Measurements from ENCODE around the gene AFAP1. TPM values are rescaled to one million over a fixed set of nuclear protein-coding genes. Genes with fewer than 3 reads are reported as not detected.
A peak's percentile ranks its signal among the peaks of the same experiment; 100 is the strongest.

The AFAP1 gene
- total RNA-seq, 4 donors from 2014 or later = 25.1 to 56.9 (median 26.4) TPM

DNA sequence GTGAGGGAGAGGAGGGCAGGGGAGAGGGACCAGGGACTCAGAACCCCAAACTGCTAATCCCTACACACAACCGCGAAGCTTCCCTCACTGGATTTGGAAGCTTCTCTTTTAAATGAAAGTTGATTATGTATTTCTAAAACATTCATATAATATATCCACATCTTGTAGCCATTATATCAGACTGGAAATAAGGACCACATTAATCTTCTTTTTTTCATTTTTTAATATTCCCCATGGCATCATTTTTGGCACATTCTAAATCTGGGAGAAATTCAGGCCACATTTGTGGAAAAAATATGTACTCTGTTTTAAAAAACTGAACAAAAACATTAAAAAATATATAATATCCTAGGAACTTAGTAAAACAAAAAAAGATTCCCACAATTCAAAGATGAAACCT lies 97.8 kb downstream of the AFAP1 start:
- intact Hi-C loops (cut with DNase I; ENCODE audit: low total_unique reads) (no loop called here), in situ Hi-C loops (cut with MboI; ENCODE audit: low pct_ligation_motif_present in 1 of 4, low pct_unique_long_range_greater_than_20kb in 1 of 4, low sequenced_read_pairs in 3 of 4) (no loop called here)
- 68 to 89% methylated on average over 2 of the region's 2 CpGs for WGBS, 2 donors (ENCODE audit: low coverage in 1 of 2)

DNA sequence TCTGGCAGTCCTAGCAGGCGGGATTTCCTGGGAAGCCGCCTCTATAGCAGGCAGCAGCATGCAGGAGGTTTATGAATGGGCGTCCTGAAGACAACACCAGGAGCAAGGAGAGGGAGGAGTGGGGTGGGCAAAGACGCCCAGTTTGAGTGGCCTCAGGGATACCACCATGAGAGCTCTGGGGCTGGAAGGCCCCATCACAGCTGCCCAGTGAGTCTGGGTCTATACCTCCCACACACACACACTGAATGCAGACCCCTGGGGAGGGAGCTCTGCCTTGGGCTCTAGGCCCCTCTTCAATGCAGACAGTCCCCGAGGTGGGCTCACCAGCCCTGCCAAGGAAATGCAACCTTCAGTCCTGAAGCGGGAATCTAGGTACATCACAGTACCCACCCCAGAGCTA lies 98.6 kb downstream of the AFAP1 start:
- TF ChIP-seq CTCF (IDR thresholded peaks at IDR 0.05) = no peak
- no peak for TF ChIP-seq POLR2A (IDR thresholded peaks at IDR 0.05)
- TF ChIP-seq EP300 (IDR thresholded peaks at IDR 0.05; ENCODE audit: low read depth) = no peak
- no peak for TF ChIP-seq POLR2AphosphoS5 (IDR thresholded peaks at IDR 0.05)
- no peak overlapping the region for H3K4me3 ChIP-seq
- H3K27me3 ChIP-seq = no peaks in the 10 kb centered on the region
- 90 to 100% methylated on average over 1 to 6 of the region's 6 CpGs for WGBS, 2 donors (ENCODE audit: low coverage in 1 of 2)
- in situ Hi-C loops (cut with MboI; ENCODE audit: low pct_ligation_motif_present in 1 of 4, low pct_unique_long_range_greater_than_20kb in 1 of 4, low sequenced_read_pairs in 3 of 4) = no loop called here
- H3K4me1 ChIP-seq = peaks cover 0 to 24% (median 8%) of the 10 kb centered on the region in 4 donors
- intact Hi-C loops (cut with DNase I; ENCODE audit: low total_unique reads) = no loop called here
- no peaks in the 10 kb centered on the region for H3K9me3 ChIP-seq
- H3K36me3 ChIP-seq = peaks cover 0 to 15% (median 5%) of the 10 kb centered on the region in 4 donors
- H3K27ac ChIP-seq = peak overlapping the region; percentile 17 to 89 (median 81)
- DNase-seq = no peak

More for the DNA sequence above, 97.8 kb downstream of the AFAP1 start:
- peaks cover 0 to 24% (median 8%) of the 10 kb centered on the region in 4 donors for H3K4me1 ChIP-seq
- H3K27me3 ChIP-seq = no peaks in the 10 kb centered on the region
- DNase-seq = no peak
- H3K9me3 ChIP-seq = no peaks in the 10 kb centered on the region
- H3K36me3 ChIP-seq = peaks cover 0 to 15% (median 5%) of the 10 kb centered on the region in 4 donors
- H3K27ac ChIP-seq = peak overlapping the region; percentile 80 to 89 (median 83)
- no peak overlapping the region for H3K4me3 ChIP-seq
- TF ChIP-seq EP300 (IDR thresholded peaks at IDR 0.05; ENCODE audit: low read depth) (no peak), POLR2AphosphoS5 (IDR thresholded peaks at IDR 0.05) (no peak), POLR2A (IDR thresholded peaks at IDR 0.05) (no peak), CTCF (IDR thresholded peaks at IDR 0.05) (no peak)

- Histone ChIP-seq H3K9me3 (no peaks in the 10 kb centered on the region), H3K4me1 (peaks cover 0 to 24% (median 8%) of the 10 kb centered on the region in 4 donors), H3K36me3 (peaks cover 0 to 15% (median 5%) of the 10 kb centered on the region in 4 donors), H3K4me3 (no peak overlapping the region), H3K27ac (no peak overlapping the region), H3K27me3 (no peaks in the 10 kb centered on the region)
- TF ChIP-seq POLR2A (IDR thresholded peaks at IDR 0.05) = no peak
- TF ChIP-seq POLR2AphosphoS5 (IDR thresholded peaks at IDR 0.05) = no peak
- no peak for TF ChIP-seq CTCF (IDR thresholded peaks at IDR 0.05)
- TF ChIP-seq EP300 (IDR thresholded peaks at IDR 0.05; ENCODE audit: low read depth) = no peak
- WGBS, 2 donors (ENCODE audit: low coverage in 1 of 2) = 51 to 66% methylated on average over 3 to 4 of the region's 4 CpGs
- in situ Hi-C loops (cut with MboI; ENCODE audit: low pct_ligation_motif_present in 1 of 4, low pct_unique_long_range_greater_than_20kb in 1 of 4, low sequenced_read_pairs in 3 of 4) (no loop called here), intact Hi-C loops (cut with DNase I; ENCODE audit: low total_unique reads) (no loop called here)
- no peak for DNase-seq
Observed at GRCh38 chr4:7839856-7840255, 99.8 kb downstream of the AFAP1 start.

GRCh38 chr4:7838136-7838782 lies 101.4 kb downstream of the AFAP1 start:
- Histone ChIP-seq H3K4me3 (no peak overlapping the region), H3K27ac (no peak overlapping the region), H3K9me3 (no peaks in the 10 kb centered on the region), H3K27me3 (no peaks in the 10 kb centered on the region), H3K4me1 (peaks cover 0 to 9% (median 3%) of the 10 kb centered on the region in 4 donors), H3K36me3 (peaks cover 0 to 15% (median 5%) of the 10 kb centered on the region in 4 donors)
- no peak for DNase-seq
- in situ Hi-C loops (cut with MboI; ENCODE audit: low pct_ligation_motif_present in 1 of 4, low pct_unique_long_range_greater_than_20kb in 1 of 4, low sequenced_read_pairs in 3 of 4) = no loop called here
- 84 to 85% methylated on average over 10 to 13 of the region's 13 CpGs for WGBS, 2 donors (ENCODE audit: low coverage in 1 of 2)
- intact Hi-C loops (cut with DNase I; ENCODE audit: low total_unique reads) = no loop called here
- no peak for TF ChIP-seq EP300 (IDR thresholded peaks at IDR 0.05; ENCODE audit: low read depth)

Data from transverse colon (tissue), 4 donors.